ENCODE results near the gene SH3BP4.
"Not testable (repeated sequence)": the region's sequence is repeated elsewhere in the genome, so short reads cannot be mapped to it uniquely, and the experiment has no call there.

The SH3BP4 gene

DNA sequence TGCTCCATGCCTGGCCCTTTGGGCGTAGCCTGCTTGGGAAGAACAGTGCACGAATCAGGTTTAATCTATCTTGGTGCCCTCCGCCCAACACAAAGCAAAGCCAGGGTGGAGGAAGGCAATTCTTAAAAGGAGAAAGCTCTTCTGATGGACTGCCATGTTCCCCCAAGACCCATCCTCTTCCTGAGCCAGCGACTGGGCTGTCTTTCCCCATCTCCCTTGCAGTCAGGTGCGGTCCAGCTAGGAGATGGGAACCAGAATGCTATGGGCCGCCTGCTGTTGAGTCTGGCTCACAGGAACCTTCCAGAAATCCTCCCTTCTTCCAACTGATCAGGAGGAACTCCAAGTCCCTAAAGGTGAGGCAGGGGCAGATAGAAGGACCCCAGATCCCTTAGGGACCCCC is 105.0 kb downstream of the SH3BP4 start:
- no peak for DNase-seq (ENCODE audit: low read depth)

DNA sequence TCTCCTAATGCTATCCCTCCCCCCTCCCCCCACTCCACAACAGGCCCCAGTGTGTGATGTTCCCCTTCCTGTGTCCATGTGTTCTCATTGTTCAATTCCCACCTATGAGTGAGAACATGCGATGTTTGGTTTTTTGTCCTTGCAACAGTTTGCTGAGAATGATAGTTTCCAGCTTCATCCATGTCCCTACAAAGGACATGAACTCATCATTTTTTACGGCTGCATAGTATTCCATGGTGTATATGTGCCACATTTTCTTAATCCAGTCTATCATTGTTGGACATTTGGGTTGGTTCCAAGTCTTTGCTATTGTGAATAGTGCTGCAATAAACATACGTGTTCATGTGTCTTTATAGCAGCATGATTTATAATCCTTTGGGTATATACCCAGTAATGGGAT is 105.8 kb downstream of the SH3BP4 start:
- not testable (repeated sequence) for DNase-seq (ENCODE audit: low read depth)

DNA sequence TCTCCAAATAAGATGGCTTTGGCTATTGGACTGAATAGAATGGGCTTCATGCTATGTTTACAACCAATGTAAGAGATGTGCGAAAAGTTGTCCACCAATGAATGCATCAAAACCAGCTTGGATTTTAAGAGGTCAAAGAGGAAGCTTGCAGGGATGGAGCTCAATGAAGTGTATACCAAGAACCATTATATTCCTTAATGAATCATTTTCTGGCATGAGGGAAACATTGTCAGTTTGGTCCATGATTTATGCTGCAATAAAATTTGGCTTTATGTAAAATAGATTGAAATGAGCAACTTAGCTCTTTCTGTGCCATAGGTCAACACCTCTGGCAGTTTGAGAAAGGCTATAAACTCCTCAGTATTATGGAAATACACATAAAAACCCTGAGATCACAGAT is 107.3 kb downstream of the SH3BP4 start:
- DNase-seq (ENCODE audit: low read depth) = no peak

DNA sequence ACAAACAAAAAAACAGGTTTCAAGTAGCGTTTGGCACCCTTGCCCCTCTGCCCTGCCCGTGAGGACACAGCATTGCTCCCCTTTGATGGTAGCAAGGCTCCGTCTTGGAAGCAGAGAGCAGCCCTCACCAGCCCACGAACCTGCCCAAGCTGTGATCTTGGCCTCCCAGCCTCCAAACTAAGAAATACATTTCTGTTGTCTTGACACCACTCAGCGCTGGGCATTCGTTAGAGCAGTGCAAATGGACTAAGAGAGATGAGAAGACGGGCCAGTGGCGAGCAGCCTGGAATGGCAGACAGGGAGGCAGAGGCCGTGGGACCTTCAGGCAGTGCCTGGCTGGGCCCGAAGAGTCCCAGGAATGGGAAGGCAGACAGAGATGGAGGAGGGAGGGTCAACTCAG is 109.8 kb downstream of the SH3BP4 start:
- no peak for DNase-seq (ENCODE audit: low read depth)

DNA sequence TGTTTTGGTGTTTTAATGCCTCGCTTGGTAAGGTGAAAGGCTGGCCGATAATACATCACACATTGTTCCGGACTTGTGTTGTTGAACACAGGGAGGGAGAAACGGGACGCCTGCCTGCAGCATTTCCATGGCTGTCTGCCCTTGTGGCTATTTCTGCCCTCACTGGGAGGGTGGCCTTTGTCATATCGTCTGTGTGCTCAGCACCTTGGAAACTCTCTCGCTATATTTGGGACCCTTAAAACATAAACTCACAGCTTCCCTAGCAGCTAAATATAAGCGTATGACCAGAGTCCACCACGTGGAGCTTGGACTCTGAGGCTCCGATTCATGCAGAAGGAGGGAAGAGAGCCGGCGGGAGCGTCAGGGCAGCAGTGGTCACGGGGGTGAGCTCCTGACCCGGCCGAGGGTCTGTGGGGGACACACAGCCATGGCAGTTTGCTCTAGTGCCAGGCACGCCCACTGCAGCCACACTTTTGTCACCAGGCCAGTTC is 111.7 kb downstream of the SH3BP4 start:
- no peak for DNase-seq (ENCODE audit: low read depth)

DNA sequence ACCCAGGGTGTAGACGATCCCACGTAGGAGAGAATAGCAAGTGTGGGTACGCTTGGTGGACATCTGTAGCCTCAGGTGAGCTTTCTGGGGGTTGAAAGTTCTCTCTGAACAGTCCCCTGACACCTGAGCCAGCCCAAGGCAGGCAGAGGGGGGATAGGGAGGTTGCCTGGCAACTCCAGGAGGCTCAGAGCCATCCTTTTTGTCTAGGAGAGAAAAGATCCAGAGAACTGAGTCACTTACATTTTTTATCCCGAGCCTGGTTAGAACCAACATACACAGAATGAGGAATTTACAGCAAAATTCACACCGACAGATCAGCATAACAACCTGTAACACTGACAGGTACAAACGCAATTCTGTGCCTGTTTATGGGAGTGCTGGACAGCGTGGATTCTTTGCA is 113.2 kb downstream of the SH3BP4 start:
- no peak for DNase-seq (ENCODE audit: low read depth)

DNA sequence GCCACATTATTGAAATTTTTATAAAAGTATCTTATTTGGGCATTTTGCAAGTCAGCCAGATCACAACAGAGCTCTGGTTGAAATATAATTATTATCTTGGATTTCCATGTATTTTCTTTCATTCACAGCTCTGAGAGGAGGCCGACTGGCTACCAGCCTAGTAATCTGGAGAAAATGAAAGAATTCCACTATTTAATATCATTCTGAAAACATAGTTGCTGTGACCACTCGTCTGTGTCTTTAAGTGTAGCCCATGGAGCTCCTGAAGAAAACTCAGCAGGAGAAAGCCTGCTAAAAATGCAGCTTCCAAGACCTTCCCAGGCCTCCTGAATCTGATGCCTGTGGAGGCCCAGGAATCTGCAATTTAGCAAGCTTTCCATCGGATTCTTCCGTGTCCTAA is 114.7 kb downstream of the SH3BP4 start:
- DNase-seq (ENCODE audit: low read depth) = no peak

DNA sequence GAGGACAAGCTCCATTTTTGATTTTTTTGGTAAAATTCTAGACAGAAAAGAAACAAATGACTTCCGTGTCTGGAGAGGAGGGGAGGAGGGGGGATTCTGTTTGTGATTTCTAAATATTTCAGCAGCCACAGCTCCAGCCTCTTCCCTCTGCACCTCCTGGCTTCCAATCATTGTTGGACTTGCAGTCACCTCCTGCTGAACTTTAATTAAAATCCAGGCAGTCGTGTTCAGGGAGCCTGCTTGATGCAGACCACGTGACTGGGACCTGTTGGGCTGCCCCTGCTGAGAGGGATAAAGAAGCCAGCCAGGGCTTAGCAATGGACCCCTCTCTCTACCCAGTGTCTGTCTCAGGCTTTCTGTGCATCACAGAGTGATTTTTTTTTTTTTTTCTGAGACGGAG is 115.1 kb downstream of the SH3BP4 start:
- DNase-seq (ENCODE audit: low read depth) = no peak

DNA sequence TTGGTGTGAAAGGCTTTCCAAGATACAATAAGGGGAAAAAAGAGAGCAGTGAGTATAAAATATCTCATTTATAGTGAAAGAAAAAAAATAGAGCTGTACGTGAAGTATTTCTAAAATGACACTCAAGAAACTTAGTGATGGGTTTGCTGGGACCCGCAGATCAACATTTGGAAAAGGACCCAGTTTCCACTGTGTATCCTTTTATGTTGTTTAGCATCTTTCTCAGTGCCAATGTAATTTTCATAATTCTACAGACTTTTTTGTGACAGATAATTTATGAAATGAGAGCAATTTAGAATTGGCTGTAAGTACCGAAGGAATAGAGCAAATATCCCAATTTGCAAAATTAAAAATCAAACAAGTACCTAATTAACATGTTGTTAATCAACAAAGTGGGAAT is 116.9 kb downstream of the SH3BP4 start:
- no peak for DNase-seq (ENCODE audit: low read depth)

DNA sequence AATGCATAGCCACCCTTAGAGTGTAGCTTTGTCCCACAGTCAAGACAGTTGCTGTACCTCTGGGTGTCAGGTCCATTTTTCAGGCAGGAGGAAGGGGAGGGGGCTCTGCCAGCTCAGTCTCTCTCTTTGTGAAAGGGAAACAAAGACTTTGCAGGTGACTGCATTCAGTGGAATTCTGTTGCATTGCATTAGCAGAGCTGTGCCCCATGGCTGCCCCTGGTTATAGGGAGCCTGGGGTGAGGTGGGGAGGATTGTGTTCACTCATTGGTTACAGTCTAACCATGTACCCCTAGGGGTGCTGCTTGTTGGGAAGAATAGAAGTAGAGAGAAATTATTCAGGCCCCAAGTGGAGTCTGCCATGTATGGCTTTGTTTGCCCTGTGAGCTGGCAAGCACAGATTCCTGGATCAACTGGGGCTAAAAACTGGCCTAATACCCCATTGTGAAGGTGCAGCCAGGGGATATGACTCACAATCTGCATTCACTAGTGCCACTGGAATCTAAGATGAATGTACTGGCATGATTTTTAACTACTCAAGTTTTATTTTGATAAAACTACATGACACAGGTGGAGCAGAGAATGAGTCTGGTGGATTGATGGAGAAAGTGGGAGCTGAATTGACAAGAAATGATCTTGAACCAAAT is 118.4 kb downstream of the SH3BP4 start:
- DNase-seq (ENCODE audit: low read depth) = no peak

DNA sequence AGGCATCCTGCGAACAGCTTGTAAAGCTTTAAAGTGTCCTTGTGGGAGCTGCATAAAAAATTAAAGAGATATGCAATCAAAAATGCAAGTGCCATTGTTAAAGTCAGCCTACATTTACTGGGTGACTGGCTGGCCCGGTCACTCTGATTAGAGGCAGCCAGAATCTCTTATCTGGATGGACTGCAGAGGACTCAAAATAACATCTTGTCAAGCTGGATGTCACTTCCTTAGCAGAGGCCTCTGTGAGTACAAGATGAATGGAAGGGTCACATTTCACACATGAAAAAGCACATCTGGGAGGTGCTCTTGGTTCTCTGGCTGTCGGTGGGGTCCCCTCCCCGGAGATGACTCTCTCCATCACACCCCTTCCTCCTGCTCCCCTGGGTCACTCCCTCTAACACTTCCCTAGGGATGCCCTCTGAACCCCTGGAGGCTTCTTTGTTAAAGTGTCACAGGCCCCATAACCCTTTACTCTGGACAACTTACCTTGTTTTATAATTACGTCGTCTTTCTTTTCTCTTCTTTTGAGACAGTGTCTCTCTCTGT is 122.1 kb downstream of the SH3BP4 start:
- DNase-seq (ENCODE audit: low read depth) = no peak

DNA sequence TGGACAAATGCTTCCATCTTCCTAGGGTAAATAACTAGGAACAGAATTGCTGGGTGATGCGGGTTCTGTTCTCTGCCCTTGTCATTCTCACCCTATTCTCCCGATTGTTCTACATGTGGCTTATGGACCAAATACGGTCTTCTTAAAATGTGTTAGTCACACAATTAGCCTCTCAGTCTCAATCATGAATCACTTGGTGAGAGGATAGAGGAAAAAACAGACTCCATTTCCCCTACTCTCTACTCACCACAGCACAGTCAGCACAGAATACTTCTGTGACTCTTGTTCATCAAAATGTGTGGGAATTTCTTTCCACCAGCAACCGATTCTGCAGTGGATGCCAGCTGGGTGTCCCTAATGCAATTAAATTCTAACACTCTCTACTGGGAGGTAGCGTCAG is 125.2 kb downstream of the SH3BP4 start:
- no peak for DNase-seq (ENCODE audit: low read depth)

DNA sequence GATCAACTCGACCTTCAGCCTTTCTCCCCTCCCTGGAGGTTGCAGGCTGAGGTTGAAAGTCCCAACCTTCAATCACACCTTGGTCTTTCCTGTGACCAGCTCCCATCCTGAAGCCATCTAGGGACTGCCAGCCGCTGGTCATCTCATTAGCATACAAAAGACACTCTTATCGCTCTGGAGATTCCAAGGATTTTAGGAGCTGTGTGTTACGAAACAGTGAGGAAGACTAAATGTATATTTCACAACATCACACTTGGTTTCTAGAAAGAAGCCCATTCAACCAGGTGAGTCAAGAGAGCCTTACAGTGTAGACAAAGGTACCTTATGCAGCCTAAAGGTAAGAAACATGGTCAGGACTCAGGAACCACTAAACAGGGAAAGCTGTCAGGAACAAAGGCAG is 126.4 kb downstream of the SH3BP4 start:
- DNase-seq (ENCODE audit: low read depth) = no peak

DNA sequence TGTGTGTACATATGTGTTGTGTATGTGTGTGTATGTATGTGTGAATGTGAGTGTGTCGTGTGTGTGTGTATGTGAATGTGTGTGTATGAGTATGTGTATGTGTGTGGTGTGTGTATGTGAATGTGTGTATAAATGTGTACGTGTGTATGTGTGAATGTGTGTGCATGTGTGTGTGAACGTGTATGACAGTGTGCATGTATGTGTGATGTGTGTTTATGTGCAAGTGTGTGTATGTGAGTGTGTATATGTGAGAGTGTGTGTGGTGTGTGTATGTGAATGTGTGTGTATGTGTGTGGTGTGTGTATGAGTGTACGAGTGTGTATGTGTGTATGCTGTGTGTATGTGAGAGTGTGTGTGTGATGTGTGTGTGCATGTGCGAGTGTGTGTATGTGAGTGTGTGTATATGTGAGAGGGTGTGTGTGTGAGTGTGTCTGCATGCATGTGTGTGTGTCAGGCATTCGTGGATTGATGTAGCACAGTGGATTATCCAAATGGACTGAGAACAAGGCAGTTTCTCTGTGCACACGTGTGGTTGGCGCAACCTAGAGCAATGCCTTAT is 127.2 kb downstream of the SH3BP4 start:
- DNase-seq (ENCODE audit: low read depth) = no peak

DNA sequence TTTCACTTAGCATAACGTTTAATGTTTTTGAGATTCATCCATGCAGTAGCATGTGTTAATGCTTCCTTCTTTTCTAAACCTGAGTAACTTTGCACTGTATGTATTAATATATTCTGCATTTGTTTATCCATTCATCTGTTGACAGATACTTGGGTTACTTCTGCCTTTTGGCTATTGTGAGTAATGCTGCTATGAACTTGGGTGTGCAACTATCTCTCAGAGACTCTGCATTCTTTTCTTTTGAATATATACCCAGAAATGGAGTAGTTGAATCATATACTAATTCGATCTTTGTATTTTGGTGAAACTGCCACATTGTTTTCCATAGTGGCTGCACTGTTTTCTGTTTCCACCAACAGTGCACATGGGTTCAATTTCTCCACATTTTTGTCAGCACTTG is 128.3 kb downstream of the SH3BP4 start:
- DNase-seq (ENCODE audit: low read depth) = no peak

DNA sequence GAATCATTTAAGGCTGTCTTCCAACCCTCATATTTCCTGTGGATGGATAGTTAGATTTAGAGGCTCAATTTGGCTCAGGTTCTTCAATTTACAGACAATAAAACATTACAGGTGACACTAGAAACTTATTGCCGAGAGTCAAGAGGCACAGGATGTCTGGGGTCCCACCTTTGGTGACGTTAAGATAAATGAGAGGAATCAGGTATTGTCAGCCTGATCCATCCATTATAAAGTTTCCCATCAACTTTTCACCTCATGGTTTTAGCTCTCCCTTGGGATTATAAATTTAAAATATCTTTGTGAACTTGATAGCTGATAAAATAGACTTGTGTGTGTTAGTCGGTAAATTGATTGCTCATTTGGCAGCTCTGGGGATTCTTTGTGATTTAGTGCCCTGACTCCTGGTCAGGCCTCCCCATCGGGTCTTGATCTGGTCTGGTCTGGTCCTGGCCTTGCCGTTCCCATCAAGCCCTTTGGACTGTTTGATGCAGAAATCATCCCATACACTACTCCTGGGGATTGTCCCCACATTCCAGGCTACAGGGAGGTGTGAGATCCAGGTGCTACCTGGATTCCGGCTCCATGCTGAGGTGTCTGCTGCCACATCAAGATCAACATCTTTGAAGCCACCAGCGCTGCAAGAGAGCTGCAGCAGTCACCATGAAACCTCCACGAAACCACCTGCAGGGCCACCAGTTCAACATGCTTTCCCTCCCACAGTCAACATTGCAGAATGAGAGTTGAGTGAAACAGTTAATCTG is 130.9 kb downstream of the SH3BP4 start:
- no peak for DNase-seq (ENCODE audit: low read depth)

DNA sequence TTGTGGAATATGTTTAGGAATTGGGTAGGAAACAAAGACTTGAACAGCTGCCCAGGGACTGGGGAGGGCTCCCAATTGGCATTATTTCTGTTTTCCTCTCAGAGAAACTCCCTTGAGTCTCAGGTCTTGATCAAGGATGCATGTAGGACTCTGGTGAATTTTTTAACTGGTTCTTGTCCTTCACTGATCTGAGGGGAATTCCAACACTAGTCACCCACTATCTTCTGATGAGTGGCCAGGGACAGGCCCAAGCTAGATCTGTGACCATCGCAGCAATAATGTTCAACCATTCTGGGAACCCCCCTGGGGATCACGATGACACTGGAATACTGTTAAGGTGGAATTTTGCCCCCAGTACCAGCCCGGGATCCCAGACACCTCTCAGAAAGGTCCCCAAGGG is 132.0 kb downstream of the SH3BP4 start:
- DNase-seq (ENCODE audit: low read depth) = no peak

DNA sequence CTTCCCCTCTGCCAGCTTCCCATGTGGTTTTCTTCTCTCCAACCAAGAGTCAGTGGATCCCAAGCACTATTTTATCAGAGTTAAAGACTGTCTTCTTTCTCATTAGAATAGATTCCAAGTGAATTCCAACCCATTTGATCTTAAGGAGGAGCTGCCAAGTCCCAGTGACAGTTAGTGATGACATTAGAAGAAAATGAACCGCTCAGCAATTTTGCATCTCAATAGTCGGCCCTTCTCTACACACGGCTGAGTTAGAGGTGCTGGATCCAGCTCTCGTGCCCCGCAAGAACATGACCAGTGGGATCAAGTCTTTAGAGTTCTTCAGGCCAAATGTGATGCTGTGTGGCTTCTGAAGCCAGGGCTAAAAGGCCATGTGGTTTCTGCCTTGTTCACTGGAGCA is 132.6 kb downstream of the SH3BP4 start:
- no peak for DNase-seq (ENCODE audit: low read depth)

DNA sequence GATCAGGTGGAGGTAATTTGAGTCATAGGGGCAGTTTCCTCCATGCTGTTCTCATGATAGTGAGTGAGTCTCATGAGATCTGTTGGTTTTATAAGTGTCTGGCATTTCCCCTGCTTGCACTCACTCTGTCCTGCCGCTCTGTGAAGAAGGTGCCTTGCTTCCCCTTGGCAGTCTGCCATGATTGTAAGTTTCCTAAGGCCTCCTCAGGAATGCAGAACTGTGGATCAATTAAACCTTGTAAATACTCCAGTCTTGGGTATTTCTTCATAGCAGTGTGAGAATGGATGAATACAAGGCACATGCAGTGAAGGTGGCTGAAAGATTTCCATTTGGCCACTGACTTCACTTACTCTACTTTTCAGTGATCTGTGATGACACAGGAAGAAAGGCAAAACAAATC is 133.7 kb downstream of the SH3BP4 start:
- DNase-seq (ENCODE audit: low read depth) = no peak

DNA sequence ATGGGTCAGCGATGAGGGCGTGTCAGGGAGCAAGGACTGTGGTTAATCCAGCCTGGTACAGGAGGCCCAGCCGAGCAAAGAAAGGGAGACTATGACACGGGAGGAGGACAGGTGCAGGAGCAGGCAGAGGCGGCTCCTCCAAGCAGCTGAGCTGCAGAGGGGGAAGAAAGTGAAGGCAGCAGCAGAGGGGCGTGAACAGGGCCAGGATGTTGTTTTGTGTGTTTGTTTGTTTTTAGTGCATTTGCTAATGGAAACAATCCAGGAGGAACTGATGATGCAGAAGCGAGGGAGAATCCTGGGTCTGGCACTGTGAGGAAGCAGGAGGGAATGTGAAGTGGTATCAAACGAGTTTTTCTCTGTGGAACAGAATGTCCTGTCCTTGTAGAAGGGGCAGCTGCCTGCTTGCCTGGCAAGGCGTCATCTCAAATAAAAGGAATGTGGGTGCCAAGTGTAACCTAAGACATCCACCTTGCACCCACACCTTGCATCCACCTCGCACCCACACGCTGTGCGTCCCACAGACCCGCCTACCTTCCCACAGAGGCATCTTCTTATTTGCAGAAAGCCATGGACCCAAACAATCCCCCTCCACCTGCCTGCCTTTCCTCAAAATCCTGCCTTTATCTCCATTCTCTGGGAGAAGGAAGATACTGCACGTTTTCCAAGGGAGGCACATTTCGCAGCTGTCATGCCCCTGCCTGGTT is 134.8 kb downstream of the SH3BP4 start:
- no peak for DNase-seq (ENCODE audit: low read depth)

DNA sequence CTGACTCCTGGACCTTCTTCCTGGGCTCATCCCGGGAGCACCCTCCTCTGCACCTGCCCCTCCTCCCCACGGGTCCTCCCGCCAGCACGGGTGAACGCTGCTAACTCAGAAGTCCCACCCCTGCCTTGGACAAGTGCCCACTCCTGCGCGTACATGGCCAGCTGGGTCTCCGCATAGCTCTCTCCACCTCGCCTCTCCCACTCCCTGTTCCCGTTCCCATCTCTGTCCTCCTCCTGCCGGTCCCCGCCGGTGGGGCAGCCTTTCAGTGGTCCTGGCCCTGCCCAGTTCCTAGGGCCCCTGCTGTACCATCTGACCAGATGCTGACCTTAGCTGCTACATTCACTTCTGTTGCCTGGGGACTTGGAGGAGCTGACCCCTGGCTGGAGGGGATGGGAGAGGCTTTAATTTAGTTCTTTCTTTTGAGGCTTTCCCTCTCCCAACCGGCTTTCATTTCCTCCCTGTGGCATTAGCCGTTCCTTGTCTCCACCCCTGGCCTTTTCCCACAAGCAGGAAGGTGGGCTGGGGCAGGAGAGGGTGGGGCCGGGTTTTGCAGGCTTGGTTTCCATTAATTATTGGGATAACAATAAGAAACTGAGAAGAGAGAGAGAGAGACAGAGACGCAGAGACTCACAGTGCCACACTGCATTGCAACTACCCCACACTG is 136.1 kb downstream of the SH3BP4 start:
- DNase-seq (ENCODE audit: low read depth) = no peak

DNA sequence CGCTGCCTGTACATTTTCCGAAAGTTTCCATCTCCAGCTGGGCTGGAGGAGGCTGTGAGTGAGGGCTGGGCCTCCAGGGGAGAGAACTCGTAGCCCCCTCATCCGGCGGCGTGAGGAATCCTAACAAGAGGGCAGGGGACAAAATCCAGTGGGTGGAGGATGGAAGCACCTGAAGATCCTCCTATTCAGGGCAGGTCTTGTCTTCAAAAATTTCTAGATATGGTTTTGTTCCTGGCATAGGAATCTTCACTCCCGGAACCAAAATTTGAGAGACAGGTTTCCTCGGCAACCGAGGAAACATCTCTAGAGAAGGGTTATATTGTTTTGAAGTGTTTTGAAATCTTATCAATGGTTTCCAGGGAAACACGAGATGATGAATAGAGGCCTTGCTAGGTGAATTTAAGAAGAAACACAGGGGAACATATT is 136.7 kb downstream of the SH3BP4 start:
- DNase-seq (ENCODE audit: low read depth) = no peak

All from stromal cell of bone marrow (primary cell).